Naive B cell (primary cell): ENCODE data around the gene SHMT1. TPM values are rescaled to one million over a fixed set of nuclear protein-coding genes. Genes with fewer than 3 reads are reported as not detected.
"Not testable (repeated sequence)": the region's sequence is repeated elsewhere in the genome, so short reads cannot be mapped to it uniquely, and the experiment has no call there.

Experiments
- ATAC-seq, 2 donors: fragments of 150-1000 bp; cut with Tn5 transposase; 2 replicates each; pipeline ENCODE4 v1.10.0; 2021; ENCODE audit warnings: low read depth in 2 of 2, mild to moderate bottlenecking in 2 of 2, moderate library complexity in 2 of 2
- DNase-seq: peaks from one replicate; pipeline ENCODE4 v3.0.0; 2022
- H3K27ac Mint-ChIP-seq, 6 donors: one replicate each; pipeline ENCODE4 v1.8.0; 2020 to 2022; ENCODE audit warnings: mild to moderate bottlenecking in 6 of 6, mixed read lengths in 6 of 6, moderate library complexity in 5 of 6, inconsistent platforms in 2 of 6
- H3K27me3 Mint-ChIP-seq, 3 donors: one replicate each; pipeline ENCODE4 v1.8.0; 2021 to 2022; ENCODE audit warnings: mixed read lengths in 3 of 3, mild to moderate bottlenecking in 1 of 3
- H3K36me3 Mint-ChIP-seq, 2 donors: one replicate each; pipeline ENCODE4 v1.8.0; 2020 to 2022; ENCODE audit warnings: mixed read lengths in 2 of 2, inconsistent platforms in 1 of 2, mild to moderate bottlenecking in 1 of 2
- H3K4me1 Mint-ChIP-seq, 3 donors: one replicate each; pipeline ENCODE4 v1.8.0; 2020 to 2022; ENCODE audit warnings: mixed read lengths in 3 of 3, inconsistent platforms in 1 of 3, mild to moderate bottlenecking in 1 of 3, moderate library complexity in 1 of 3
- H3K4me3 Mint-ChIP-seq, 8 donors: one replicate each; pipeline ENCODE4 v1.8.0; 2020 to 2022; ENCODE audit warnings: mild to moderate bottlenecking in 8 of 8, mixed read lengths in 8 of 8, moderate library complexity in 8 of 8, inconsistent platforms in 2 of 8
- H3K9me3 Mint-ChIP-seq, 7 donors: one replicate each; pipeline ENCODE4 v1.8.0; 2020 to 2022; ENCODE audit warnings: mixed read lengths in 7 of 7, mild to moderate bottlenecking in 5 of 7, inconsistent platforms in 2 of 7, moderate library complexity in 1 of 7
- polyA plus RNA-seq, 6 donors: library from polyadenylated mRNA; unstranded; fragments of 300-500 nt; fragmentation: Illumina TruSeq; gene quantifications; one replicate each; pipeline ENCODE4 v1.2.3, GENCODE V29; 2021; ENCODE audit warnings: low read depth in 6 of 6

Gene SHMT1
- polyA plus RNA-seq, 6 donors from 2014 or later, result 9.1 to 18.0 (median 15.8) TPM

GRCh38 chr17:18370761-18371160, 7.4 kb upstream of the SHMT1 start:
- ATAC-seq (no peak), DNase-seq (no peak)
- Mint-ChIP-seq H3K4me3 (peak overlapping the region in 1 of 8 donors; percentile 57), H3K27me3 (peaks cover 8 to 19% (median 19%) of the 10 kb centered on the region in 3 donors), H3K36me3 (no peaks in the 10 kb centered on the region), H3K9me3 (peaks cover 0 to 6% (median 3%) of the 10 kb centered on the region in 7 donors), H3K27ac (no peak overlapping the region), H3K4me1 (no peaks in the 10 kb centered on the region)

GRCh38 chr17:18368946-18369345, 5.6 kb upstream of the SHMT1 start:
- Mint-ChIP-seq H3K9me3 (peaks cover 0 to 3% (median 0%) of the 10 kb centered on the region in 7 donors), H3K36me3 (no peaks in the 10 kb centered on the region), H3K27ac (no peak overlapping the region), H3K4me1 (peaks cover 0 to 2% (median 0%) of the 10 kb centered on the region in 3 donors), H3K4me3 (peak overlapping the region in 1 of 8 donors; percentile 35), H3K27me3 (peaks cover 8 to 19% (median 19%) of the 10 kb centered on the region in 3 donors)
- ATAC-seq (no peak), DNase-seq (no peak)

- H3K36me3 Mint-ChIP-seq, result no peaks in the 10 kb centered on the region
- peak overlapping the region in 1 of 6 donors; percentile 15 for H3K27ac Mint-ChIP-seq
- H3K4me1 Mint-ChIP-seq, result peaks cover 10 to 20% (median 16%) of the 10 kb centered on the region in 3 donors
- no peak for DNase-seq
- peaks cover 0 to 3% (median 0%) of the 10 kb centered on the region in 7 donors for H3K9me3 Mint-ChIP-seq
- no peaks in the 10 kb centered on the region for H3K27me3 Mint-ChIP-seq
- peak overlapping the region in 3 of 8 donors; percentile 60 to 67 (median 65) for H3K4me3 Mint-ChIP-seq
- no peak for ATAC-seq
These were observed 816 bp upstream of the SHMT1 start for GRCh38 chr17:18364166-18364565.

DNA sequence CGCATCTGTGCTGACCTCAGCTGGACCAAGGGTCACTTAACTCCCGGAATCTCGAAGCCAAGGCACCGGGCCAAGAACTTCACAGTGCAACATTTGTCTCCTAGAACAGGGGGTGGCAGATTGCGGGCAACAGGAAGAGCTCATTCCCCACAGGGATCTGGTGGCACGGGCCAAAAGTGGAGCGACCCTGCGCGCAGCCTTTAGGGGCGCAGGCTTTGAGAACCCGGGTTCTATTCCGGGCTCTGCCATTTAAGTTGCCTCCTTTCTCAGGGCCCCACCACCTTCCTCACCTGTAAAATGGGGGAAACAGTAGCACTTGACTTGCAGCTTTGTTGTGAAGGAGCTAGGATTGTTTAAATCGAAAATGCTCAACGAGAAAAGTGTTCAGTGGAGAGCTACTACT, 651 bp downstream of the SHMT1 start:
- Mint-ChIP-seq H3K4me1 (peaks cover 10 to 20% (median 16%) of the 10 kb centered on the region in 3 donors), H3K4me3 (peak overlapping the region; percentile 92 to 97 (median 94)), H3K27me3 (no peaks in the 10 kb centered on the region), H3K27ac (peak overlapping the region in 3 of 6 donors; percentile 6 to 28 (median 11)), H3K36me3 (no peaks in the 10 kb centered on the region), H3K9me3 (peaks cover 0 to 3% (median 0%) of the 10 kb centered on the region in 7 donors)
- peak; percentile 1 to 10 for ATAC-seq
- DNase-seq, result no peak

- H3K36me3 Mint-ChIP-seq, result no peaks in the 10 kb centered on the region
- peak overlapping the region; percentile 92 to 97 (median 94) for H3K4me3 Mint-ChIP-seq
- ATAC-seq, result no peak
- DNase-seq, result no peak
- peaks cover 0 to 3% (median 0%) of the 10 kb centered on the region in 7 donors for H3K9me3 Mint-ChIP-seq
- H3K27ac Mint-ChIP-seq, result peak overlapping the region in 2 of 6 donors; percentile 16 to 49
- H3K4me1 Mint-ChIP-seq, result peaks cover 10 to 20% (median 16%) of the 10 kb centered on the region in 3 donors
- H3K27me3 Mint-ChIP-seq, result no peaks in the 10 kb centered on the region
These were observed 1.3 kb downstream of the SHMT1 start for GRCh38 chr17:18361837-18362697.

DNA sequence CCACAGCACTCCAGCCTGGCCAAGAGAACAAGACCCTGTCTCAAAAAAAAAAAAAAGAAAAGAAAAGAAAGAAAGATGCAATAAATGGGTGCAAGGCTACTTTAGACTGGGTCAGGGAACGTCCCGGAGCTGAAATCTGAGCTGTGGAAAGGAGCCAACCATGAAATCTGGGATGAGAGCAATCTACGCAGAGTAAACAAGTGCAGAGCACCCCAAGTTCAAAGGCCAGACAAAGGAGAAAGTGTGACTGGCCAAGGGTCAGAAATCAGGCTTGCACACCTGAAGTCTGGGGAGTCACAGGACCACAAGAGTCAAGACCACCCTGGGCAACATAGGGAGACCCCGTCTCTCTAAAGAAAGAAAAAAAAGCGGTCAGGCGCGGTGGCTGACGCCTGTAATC, 2.8 kb downstream of the SHMT1 start:
- H3K36me3 Mint-ChIP-seq, result peaks cover 0 to 2% of the 10 kb centered on the region in 2 donors
- DNase-seq, result no peak
- peaks cover 10 to 20% (median 16%) of the 10 kb centered on the region in 3 donors for H3K4me1 Mint-ChIP-seq
- peak overlapping the region in 1 of 6 donors; percentile 56 for H3K27ac Mint-ChIP-seq
- H3K27me3 Mint-ChIP-seq, result no peaks in the 10 kb centered on the region
- no peak for ATAC-seq
- H3K9me3 Mint-ChIP-seq, result no peaks in the 10 kb centered on the region
- H3K4me3 Mint-ChIP-seq, result peak overlapping the region in 4 of 8 donors; percentile 9 to 62 (median 54)

DNA sequence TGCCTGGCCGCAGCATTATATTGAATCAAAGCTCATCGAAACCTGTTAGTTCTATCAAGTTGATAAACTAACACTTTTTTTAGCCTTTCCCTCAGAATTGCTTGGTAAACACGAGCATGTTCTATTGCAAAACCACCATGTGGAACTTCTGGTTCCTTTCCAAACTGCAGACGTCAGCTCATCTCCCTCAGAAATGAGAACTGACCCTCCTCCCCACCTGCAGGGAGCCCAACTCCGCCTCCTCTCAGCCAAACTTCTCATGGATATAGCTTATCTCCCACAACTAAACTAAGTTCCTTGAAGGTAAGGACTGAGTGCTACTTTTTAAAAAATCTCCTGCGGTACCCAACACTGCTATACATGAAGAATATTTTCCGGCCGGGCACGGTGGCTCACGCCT, 6.7 kb downstream of the SHMT1 start:
- ATAC-seq (no peak), DNase-seq (no peak)
- no peak overlapping the region for H3K27ac Mint-ChIP-seq
- H3K27me3 Mint-ChIP-seq, result no peaks in the 10 kb centered on the region
- no peaks in the 10 kb centered on the region for H3K9me3 Mint-ChIP-seq
- no peak overlapping the region for H3K4me3 Mint-ChIP-seq
- H3K36me3 Mint-ChIP-seq, result peaks cover 0 to 4% of the 10 kb centered on the region in 2 donors
- H3K4me1 Mint-ChIP-seq, result peaks cover 0 to under 1% (median 0%) of the 10 kb centered on the region in 3 donors

DNA sequence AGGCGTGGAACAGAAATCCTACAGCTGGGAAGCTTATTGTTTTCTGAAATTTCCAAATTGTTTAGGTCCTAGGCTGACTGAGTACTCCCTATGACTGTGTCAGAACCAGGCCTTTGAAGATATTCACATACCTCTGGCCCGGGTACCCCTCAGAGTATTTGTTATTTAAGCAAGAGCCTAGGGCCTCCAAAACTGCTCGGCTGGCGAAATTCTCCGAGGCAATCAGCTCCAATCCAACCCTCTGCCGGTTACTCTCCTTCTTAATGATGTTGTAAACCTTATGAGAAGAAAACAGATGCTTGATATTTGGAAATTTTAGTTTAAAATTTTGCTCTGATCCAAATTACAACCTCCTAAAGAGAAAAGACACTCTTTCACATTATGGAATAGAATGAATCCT, 9.8 kb downstream of the SHMT1 start:
- no peak overlapping the region for H3K27ac Mint-ChIP-seq
- no peak overlapping the region for H3K4me3 Mint-ChIP-seq
- DNase-seq (no peak), ATAC-seq (no peak)
- H3K9me3 Mint-ChIP-seq, result no peaks in the 10 kb centered on the region
- H3K27me3 Mint-ChIP-seq, result no peaks in the 10 kb centered on the region
- H3K36me3 Mint-ChIP-seq, result peaks cover 0 to 4% of the 10 kb centered on the region in 2 donors
- no peaks in the 10 kb centered on the region for H3K4me1 Mint-ChIP-seq

DNA sequence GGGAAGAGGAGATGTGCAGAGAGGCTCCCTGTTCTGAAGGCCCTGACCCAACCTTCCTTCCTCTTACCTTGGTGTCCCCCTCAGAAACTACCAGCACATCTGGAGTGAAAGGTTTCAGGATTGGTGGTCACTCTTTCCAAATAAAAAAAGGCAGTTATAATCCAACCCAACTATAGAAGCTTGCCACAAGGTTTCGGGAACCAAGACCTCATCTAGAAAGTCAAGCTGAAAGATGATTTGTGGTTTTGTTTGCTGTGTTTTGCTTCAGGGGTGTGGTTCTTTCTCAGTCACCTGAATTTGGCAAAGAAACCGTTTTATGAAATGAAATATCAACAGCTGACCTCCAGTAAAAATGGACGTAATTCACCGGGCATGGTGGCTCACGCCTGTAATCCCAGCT, 19.3 kb downstream of the SHMT1 start:
- no peaks in the 10 kb centered on the region for H3K4me1 Mint-ChIP-seq
- no peak for ATAC-seq

DNA sequence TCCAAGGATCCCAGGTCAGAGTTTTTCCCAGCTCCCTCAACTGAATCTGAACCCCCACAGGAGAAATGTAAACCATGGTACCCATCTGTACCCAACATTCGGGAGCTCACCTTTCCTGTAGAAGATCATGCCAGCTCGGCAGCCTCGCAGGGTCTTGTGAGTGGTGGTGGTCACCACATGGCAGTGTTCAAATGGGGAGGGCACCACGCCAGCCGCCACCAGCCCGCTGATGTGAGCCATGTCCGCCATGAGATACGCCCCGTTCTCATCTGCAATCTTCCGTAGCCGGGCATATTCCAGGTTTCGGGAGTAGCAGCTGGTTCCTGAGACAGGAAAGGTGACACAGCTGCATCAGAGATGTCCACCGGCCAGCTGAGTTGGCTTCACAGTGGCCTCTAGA, 23.4 kb downstream of the SHMT1 start:
- Mint-ChIP-seq H3K4me3 (no peak overlapping the region), H3K36me3 (peaks cover 5 to 11% of the 10 kb centered on the region in 2 donors), H3K4me1 (no peaks in the 10 kb centered on the region)

More for the DNA sequence above, 19.3 kb downstream of the SHMT1 start:
- Mint-ChIP-seq H3K4me3 (no peak overlapping the region), H3K27me3 (no peaks in the 10 kb centered on the region), H3K36me3 (peaks cover 6 to 9% of the 10 kb centered on the region in 2 donors), H3K9me3 (no peaks in the 10 kb centered on the region), H3K27ac (no peak overlapping the region)
- DNase-seq, result no peak

DNA sequence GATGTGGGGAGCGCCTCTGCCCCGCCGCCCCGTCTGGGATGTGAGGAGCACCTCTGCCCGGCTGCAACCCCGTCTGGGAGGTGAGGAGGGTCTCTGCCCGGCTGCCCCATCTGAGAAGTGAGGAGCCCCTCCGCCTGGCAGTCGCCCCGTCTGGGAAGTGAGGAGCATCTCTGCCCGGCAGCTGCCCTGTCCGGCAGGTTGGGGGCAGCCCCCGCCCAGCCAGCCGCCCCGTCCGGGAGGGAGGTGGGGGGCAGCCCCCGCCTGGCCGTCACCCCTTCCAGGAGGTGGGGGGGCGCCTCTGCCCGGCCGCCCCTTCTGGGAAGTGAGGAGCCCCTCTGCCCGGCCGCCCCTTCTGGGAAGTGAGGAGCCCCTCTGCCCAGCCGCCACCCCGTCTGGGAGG, 25.2 kb downstream of the SHMT1 start:
- peaks cover 5 to 16% of the 10 kb centered on the region in 2 donors for H3K36me3 Mint-ChIP-seq
- H3K4me1 Mint-ChIP-seq, H3K9me3 Mint-ChIP-seq, H3K27ac Mint-ChIP-seq, DNase-seq, H3K4me3 Mint-ChIP-seq, H3K27me3 Mint-ChIP-seq, ATAC-seq: not testable (repeated sequence)

More for the DNA sequence above, 23.4 kb downstream of the SHMT1 start:
- Mint-ChIP-seq H3K27me3 (no peaks in the 10 kb centered on the region), H3K9me3 (no peaks in the 10 kb centered on the region), H3K27ac (no peak overlapping the region)
- no peak for ATAC-seq
- DNase-seq, result no peak

DNA sequence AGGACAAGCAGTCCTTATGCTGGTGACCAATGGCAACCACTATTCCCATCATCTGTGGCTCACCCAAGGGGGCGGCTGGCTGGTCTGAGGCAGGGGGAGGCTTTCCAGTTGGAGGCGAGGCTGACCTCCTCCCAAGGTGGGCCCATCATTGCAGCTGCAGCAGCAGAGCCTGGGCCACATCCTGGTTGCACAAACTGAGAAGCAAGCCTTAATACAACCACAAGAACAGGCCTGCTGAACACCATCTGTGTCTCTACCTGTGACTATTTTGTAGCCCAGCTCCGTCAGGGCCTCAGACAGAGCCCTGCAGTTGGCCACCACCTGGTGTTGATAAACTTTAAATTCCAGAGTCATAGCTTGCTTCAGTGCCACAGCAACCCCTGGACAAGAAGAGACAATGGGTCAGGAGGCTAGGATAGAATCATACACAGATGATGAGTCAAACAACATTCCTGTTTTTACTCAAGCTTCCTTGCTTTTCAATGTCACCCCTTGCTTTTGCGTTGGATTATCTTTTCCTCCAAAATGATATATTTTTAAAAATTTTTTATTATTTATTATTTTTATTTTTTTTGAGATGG, 30.4 kb downstream of the SHMT1 start:
- H3K27me3 Mint-ChIP-seq, result no peaks in the 10 kb centered on the region
- H3K4me3 Mint-ChIP-seq, result no peak overlapping the region
- no peak overlapping the region for H3K27ac Mint-ChIP-seq
- peaks cover 0 to 4% (median 0%) of the 10 kb centered on the region in 3 donors for H3K4me1 Mint-ChIP-seq
- DNase-seq, result no peak
- H3K9me3 Mint-ChIP-seq, result no peaks in the 10 kb centered on the region
- H3K36me3 Mint-ChIP-seq, result peaks cover 0 to 10% of the 10 kb centered on the region in 2 donors
- ATAC-seq, result no peak

DNA sequence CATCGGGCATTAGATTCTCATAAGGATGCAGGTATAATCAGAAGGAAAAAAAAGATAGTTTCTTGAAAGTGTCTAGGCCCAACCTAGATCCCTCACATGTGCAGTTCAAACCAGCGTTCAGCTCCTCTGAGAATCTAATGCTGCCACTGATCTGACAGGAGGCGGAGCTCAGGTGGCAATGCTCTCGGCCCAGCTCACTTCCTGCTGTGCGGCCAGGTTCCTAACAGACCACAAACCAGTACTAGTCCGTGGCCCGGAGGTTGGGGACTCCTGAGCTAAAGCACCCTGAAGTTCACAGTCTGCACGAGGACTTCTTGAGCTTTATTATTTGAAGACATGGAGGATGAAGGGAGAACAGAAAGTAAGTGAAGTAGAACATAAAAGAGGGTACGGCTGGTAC, 31.5 kb downstream of the SHMT1 start:
- H3K36me3 Mint-ChIP-seq, result peaks cover 0 to 10% of the 10 kb centered on the region in 2 donors
- ATAC-seq (no peak), DNase-seq (no peak)
- no peak overlapping the region for H3K4me3 Mint-ChIP-seq
- no peaks in the 10 kb centered on the region for H3K9me3 Mint-ChIP-seq
- H3K27me3 Mint-ChIP-seq, result no peaks in the 10 kb centered on the region
- H3K27ac Mint-ChIP-seq, result peak overlapping the region in 1 of 6 donors; percentile 24
- peaks cover 0 to 4% (median 0%) of the 10 kb centered on the region in 3 donors for H3K4me1 Mint-ChIP-seq
